ENCODE data around the gene KCTD17. TPM values are rescaled to one million over a fixed set of nuclear protein-coding genes. Genes with fewer than 3 reads are reported as not detected.

Gene KCTD17
- total and polyA plus RNA-seq, 2 of the 13 experiments (the other 11 are each of a cell fraction or from before 2014, with no cell fraction given): 5.3 to 11.7 TPM

GRCh38 chr22:37044634-37045625 lies 6.6 kb upstream of the KCTD17 start (continued):
- no peak for TF ChIP-seq KDM5A (IDR thresholded peaks at IDR 0.05; ENCODE audit: borderline replicate concordance, low read length)
- no peak for TF ChIP-seq CBX2 (IDR thresholded peaks at IDR 0.05; ENCODE audit: low read depth, low read length)
- no peak for TF ChIP-seq CBX2 (CRISPR knock-in tag; IDR thresholded peaks at IDR 0.05; ENCODE audit: low read depth)
- TF ChIP-seq, protein P1, sequence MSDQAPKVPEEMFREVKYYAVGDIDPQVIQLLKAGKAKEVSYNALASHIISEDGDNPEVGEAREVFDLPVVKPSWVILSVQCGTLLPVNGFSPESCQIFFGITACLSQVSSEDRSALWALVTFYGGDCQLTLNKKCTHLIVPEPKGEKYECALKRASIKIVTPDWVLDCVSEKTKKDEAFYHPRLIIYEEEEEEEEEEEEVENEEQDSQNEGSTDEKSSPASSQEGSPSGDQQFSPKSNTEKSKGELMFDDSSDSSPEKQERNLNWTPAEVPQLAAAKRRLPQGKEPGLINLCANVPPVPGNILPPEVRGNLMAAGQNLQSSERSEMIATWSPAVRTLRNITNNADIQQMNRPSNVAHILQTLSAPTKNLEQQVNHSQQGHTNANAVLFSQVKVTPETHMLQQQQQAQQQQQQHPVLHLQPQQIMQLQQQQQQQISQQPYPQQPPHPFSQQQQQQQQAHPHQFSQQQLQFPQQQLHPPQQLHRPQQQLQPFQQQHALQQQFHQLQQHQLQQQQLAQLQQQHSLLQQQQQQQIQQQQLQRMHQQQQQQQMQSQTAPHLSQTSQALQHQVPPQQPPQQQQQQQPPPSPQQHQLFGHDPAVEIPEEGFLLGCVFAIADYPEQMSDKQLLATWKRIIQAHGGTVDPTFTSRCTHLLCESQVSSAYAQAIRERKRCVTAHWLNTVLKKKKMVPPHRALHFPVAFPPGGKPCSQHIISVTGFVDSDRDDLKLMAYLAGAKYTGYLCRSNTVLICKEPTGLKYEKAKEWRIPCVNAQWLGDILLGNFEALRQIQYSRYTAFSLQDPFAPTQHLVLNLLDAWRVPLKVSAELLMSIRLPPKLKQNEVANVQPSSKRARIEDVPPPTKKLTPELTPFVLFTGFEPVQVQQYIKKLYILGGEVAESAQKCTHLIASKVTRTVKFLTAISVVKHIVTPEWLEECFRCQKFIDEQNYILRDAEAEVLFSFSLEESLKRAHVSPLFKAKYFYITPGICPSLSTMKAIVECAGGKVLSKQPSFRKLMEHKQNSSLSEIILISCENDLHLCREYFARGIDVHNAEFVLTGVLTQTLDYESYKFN (CRISPR knock-in tag; conservative IDR thresholded peaks at IDR 0.05): no peak
- TF ChIP-seq, protein P2, sequence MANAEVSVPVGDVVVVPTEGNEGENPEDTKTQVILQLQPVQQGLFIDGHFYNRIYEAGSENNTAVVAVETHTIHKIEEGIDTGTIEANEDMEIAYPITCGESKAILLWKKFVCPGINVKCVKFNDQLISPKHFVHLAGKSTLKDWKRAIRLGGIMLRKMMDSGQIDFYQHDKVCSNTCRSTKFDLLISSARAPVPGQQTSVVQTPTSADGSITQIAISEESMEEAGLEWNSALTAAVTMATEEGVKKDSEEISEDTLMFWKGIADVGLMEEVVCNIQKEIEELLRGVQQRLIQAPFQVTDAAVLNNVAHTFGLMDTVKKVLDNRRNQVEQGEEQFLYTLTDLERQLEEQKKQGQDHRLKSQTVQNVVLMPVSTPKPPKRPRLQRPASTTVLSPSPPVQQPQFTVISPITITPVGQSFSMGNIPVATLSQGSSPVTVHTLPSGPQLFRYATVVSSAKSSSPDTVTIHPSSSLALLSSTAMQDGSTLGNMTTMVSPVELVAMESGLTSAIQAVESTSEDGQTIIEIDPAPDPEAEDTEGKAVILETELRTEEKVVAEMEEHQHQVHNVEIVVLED (CRISPR knock-in tag; IDR thresholded peaks at IDR 0.05; ENCODE audit: borderline replicate concordance): no peak
- TF ChIP-seq ZFP36L2 (CRISPR knock-in tag; IDR thresholded peaks at IDR 0.05): no peak
- TF ChIP-seq PHB2 (IDR thresholded peaks at IDR 0.05; ENCODE audit: partially characterized antibody): no peak
- TF ChIP-seq RBFOX2 (IDR thresholded peaks at IDR 0.05; ENCODE audit: low read depth, low read length): no peak
- TF ChIP-seq ZNF34 (CRISPR knock-in tag; IDR thresholded peaks at IDR 0.05; ENCODE audit: borderline replicate concordance): no peak
- TF ChIP-seq, protein P3, sequence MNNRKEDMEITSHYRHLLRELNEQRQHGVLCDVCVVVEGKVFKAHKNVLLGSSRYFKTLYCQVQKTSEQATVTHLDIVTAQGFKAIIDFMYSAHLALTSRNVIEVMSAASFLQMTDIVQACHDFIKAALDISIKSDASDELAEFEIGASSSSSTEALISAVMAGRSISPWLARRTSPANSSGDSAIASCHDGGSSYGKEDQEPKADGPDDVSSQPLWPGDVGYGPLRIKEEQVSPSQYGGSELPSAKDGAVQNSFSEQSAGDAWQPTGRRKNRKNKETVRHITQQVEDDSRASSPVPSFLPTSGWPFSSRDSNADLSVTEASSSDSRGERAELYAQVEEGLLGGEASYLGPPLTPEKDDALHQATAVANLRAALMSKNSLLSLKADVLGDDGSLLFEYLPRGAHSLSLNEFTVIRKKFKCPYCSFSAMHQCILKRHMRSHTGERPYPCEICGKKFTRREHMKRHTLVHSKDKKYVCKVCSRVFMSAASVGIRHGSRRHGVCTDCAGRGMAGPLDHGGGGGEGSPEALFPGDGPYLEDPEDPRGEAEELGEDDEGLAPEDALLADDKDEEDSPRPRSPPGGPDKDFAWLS (CRISPR knock-in tag; IDR thresholded peaks at IDR 0.05; ENCODE audit: borderline replicate concordance): no peak
- no peak for TF ChIP-seq ZNF816 (CRISPR knock-in tag; IDR thresholded peaks at IDR 0.05; ENCODE audit: borderline replicate concordance)
- no peak for TF ChIP-seq ZNF432 (CRISPR knock-in tag; IDR thresholded peaks at IDR 0.05; ENCODE audit: borderline replicate concordance)
- no peak for TF ChIP-seq EEA1 (CRISPR knock-in tag; IDR thresholded peaks at IDR 0.05; ENCODE audit: borderline replicate concordance)
- no peak for TF ChIP-seq POGK (CRISPR knock-in tag; conservative IDR thresholded peaks at IDR 0.05)
- TF ChIP-seq, protein P4, sequence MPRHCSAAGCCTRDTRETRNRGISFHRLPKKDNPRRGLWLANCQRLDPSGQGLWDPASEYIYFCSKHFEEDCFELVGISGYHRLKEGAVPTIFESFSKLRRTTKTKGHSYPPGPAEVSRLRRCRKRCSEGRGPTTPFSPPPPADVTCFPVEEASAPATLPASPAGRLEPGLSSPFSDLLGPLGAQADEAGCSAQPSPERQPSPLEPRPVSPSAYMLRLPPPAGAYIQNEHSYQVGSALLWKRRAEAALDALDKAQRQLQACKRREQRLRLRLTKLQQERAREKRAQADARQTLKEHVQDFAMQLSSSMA (CRISPR knock-in tag; IDR thresholded peaks at IDR 0.05): no peak
- TF ChIP-seq CC2D1A (CRISPR knock-in tag; IDR thresholded peaks at IDR 0.05): no peak
- TF ChIP-seq ZNF354B (CRISPR knock-in tag; IDR thresholded peaks at IDR 0.05): no peak
- TF ChIP-seq SRSF9 (IDR thresholded peaks at IDR 0.05; ENCODE audit: borderline replicate concordance, insufficient read depth, low read depth, low read length, poor library complexity, severe bottlenecking): no peak
